Astrocyte (in vitro differentiated cells and primary cell): ENCODE results near the gene FANK1.

Experiments used
- CTCF ChIP-seq: IDR thresholded peaks from 2 replicates; pipeline ENCODE4 v1.5.1; 2011; ENCODE audit warnings: low read depth, mild to moderate bottlenecking, inconsistent platforms, low read length, moderate library complexity; ENCODE audit not compliant: insufficient read depth
- EZH2 ChIP-seq: IDR thresholded peaks from 2 replicates; pipeline ENCODE4 v1.6.1; 2012; ENCODE audit warnings: mild to moderate bottlenecking, low read length, inconsistent platforms; ENCODE audit not compliant: insufficient read depth

- TF ChIP-seq EZH2 (no peak), CTCF (no peak)
Measured at GRCh38 chr10:125926247-125926646, 29.9 kb downstream of the FANK1 start.
